Prostate gland (tissue), 2 donors: Measurements from ENCODE around the gene PDE6A.

ENCODE experiments used
- POLR2A ChIP-seq: fragments of 450-650 bp; IDR thresholded peaks from one replicate; pipeline ENCODE4 v1.6.1; 2016; ENCODE audit warnings: antibody characterized with exemption, mild to moderate bottlenecking
- POLR2AphosphoS5 ChIP-seq: sonication (generic); formaldehyde crosslinking; IDR thresholded peaks from one replicate; pipeline ENCODE4 v1.6.1; 2017; ENCODE audit warnings: antibody characterized with exemption
- TF ChIP-seq, protein P1 (sequence below), 4 experiments: fragments of 200-600 bp in 2 of 4; fragments of 450-650 bp in 2 of 4; sonication (generic) in 2 of 4; IDR thresholded peaks; 1 replicate in 3 of 4; 2 replicates in 1 of 4; pipeline ENCODE4 v1.5.1; 2016 to 2019; ENCODE audit warnings: antibody characterized with exemption in 4 of 4, mild to moderate bottlenecking in 2 of 4, moderate library complexity in 2 of 4

DNA sequence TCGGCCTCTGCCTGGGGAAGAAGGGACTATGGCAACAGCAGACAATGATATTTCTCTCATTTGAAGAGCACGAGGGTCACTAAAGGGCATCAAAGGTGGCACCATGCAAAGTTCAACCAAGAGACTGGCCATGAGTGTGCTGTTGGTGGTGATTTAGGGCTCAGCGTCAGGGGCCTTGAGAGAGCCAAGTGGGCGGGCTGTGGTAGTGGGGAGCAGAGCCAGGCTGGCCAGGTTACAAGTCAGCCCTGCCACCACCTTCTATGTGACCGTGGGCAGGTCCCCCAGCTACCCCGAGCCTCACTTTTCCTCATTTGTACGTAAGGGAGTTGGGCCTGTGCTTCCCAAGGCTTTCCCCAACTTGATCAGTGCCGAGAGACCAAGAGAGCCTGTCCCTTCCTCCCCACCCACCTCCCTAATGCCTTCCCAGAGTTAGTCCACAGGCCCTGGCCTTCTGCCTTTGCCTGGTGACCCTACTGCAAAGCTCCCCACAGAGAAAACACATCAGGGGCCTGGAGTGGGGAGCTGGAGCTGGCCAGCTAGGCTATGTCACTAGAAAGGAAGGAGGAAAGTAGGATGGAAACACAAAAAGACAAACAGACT lies 104.3 kb downstream of the PDE6A start:
- TF ChIP-seq POLR2A (no peak), POLR2AphosphoS5 (no peak)
- TF ChIP-seq, protein P1, sequence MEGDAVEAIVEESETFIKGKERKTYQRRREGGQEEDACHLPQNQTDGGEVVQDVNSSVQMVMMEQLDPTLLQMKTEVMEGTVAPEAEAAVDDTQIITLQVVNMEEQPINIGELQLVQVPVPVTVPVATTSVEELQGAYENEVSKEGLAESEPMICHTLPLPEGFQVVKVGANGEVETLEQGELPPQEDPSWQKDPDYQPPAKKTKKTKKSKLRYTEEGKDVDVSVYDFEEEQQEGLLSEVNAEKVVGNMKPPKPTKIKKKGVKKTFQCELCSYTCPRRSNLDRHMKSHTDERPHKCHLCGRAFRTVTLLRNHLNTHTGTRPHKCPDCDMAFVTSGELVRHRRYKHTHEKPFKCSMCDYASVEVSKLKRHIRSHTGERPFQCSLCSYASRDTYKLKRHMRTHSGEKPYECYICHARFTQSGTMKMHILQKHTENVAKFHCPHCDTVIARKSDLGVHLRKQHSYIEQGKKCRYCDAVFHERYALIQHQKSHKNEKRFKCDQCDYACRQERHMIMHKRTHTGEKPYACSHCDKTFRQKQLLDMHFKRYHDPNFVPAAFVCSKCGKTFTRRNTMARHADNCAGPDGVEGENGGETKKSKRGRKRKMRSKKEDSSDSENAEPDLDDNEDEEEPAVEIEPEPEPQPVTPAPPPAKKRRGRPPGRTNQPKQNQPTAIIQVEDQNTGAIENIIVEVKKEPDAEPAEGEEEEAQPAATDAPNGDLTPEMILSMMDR (IDR thresholded peaks at IDR 0.05): no peak
